ENCODE data around the gene XKR8. TPM values are rescaled to one million over a fixed set of nuclear protein-coding genes. Genes with fewer than 3 reads are reported as not detected.

Gene XKR8
- total and polyA plus RNA-seq, 2 of the 13 experiments (the other 11 are each of a cell fraction or from before 2014, with no cell fraction given) = 5.4 to 6.3 TPM

DNA sequence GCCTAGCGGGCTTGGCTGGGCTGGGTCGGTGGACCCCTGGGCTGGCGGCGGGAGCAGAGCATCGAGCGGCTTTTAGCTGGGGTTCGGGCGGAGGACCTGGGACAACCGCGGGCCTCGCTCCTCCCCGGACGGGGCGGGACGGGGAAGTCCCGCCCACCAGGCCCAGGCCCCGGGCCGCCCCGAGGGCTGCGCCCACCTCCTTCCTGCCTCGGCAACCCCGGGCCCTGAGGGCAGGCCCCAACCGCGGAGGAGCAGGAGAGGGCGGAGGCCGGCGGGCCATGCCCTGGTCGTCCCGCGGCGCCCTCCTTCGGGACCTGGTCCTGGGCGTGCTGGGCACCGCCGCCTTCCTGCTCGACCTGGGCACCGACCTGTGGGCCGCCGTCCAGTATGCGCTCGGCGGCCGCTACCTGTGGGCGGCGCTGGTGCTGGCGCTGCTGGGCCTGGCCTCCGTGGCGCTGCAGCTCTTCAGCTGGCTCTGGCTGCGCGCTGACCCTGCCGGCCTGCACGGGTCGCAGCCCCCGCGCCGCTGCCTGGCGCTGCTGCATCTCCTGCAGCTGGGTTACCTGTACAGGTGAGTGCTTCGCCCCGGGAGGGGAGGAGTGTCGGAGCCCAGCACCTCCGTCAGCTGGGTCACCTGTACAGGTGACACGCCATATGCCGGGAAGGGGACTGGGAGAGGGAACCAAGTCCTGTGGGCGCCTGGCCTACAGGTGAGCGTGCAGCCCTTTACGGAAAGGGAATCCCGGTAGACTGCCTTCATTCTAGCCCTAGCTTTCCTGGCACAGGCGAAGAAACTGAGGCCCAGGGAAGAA lies at the start of gene XKR8 (continued):
- TF ChIP-seq, protein P1, sequence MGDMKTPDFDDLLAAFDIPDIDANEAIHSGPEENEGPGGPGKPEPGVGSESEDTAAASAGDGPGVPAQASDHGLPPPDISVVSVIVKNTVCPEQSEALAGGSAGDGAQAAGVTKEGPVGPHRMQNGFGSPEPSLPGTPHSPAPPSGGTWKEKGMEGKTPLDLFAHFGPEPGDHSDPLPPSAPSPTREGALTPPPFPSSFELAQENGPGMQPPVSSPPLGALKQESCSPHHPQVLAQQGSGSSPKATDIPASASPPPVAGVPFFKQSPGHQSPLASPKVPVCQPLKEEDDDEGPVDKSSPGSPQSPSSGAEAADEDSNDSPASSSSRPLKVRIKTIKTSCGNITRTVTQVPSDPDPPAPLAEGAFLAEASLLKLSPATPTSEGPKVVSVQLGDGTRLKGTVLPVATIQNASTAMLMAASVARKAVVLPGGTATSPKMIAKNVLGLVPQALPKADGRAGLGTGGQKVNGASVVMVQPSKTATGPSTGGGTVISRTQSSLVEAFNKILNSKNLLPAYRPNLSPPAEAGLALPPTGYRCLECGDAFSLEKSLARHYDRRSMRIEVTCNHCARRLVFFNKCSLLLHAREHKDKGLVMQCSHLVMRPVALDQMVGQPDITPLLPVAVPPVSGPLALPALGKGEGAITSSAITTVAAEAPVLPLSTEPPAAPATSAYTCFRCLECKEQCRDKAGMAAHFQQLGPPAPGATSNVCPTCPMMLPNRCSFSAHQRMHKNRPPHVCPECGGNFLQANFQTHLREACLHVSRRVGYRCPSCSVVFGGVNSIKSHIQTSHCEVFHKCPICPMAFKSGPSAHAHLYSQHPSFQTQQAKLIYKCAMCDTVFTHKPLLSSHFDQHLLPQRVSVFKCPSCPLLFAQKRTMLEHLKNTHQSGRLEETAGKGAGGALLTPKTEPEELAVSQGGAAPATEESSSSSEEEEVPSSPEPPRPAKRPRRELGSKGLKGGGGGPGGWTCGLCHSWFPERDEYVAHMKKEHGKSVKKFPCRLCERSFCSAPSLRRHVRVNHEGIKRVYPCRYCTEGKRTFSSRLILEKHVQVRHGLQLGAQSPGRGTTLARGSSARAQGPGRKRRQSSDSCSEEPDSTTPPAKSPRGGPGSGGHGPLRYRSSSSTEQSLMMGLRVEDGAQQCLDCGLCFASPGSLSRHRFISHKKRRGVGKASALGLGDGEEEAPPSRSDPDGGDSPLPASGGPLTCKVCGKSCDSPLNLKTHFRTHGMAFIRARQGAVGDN (CRISPR knock-in tag; IDR thresholded peaks at IDR 0.05) = peak; percentile 74
- TF ChIP-seq, protein P2, sequence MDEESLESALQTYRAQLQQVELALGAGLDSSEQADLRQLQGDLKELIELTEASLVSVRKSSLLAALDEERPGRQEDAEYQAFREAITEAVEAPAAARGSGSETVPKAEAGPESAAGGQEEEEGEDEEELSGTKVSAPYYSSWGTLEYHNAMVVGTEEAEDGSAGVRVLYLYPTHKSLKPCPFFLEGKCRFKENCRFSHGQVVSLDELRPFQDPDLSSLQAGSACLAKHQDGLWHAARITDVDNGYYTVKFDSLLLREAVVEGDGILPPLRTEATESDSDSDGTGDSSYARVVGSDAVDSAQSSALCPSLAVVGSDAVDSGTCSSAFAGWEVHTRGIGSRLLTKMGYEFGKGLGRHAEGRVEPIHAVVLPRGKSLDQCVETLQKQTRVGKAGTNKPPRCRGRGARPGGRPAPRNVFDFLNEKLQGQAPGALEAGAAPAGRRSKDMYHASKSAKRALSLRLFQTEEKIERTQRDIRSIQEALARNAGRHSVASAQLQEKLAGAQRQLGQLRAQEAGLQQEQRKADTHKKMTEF (CRISPR knock-in tag; IDR thresholded peaks at IDR 0.05) = peak; percentile 41; the same call in 1 of the 2 replicates
- TF ChIP-seq ZNF225 (CRISPR knock-in tag; IDR thresholded peaks at IDR 0.05) (no peak), ZFX (CRISPR knock-in tag; IDR thresholded peaks at IDR 0.05; ENCODE audit: low read depth) (peak; percentile 93), ZNF326 (CRISPR knock-in tag; IDR thresholded peaks at IDR 0.05; ENCODE audit: borderline replicate concordance) (no peak), ZNF589 (CRISPR knock-in tag; conservative IDR thresholded peaks at IDR 0.05) (0 out of 2 replicates have a peak, but pooled peaks have one; percentile 30), ZNF75D (CRISPR knock-in tag; IDR thresholded peaks at IDR 0.05; ENCODE audit: borderline replicate concordance) (no peak), GABPB1 (CRISPR knock-in tag; IDR thresholded peaks at IDR 0.05) (peak; percentile 66; the same call in 1 of the 2 replicates), NKX3-1 (CRISPR knock-in tag; IDR thresholded peaks at IDR 0.05) (no peak), ZNF883 (CRISPR knock-in tag; IDR thresholded peaks at IDR 0.05; ENCODE audit: not compliant biosample characterization) (no peak), ZNF777 (CRISPR knock-in tag; IDR thresholded peaks at IDR 0.05) (peak; percentile 99), AGO2 (optimal IDR thresholded peaks at IDR 0.05; ENCODE audit: low read depth, low read length) (no peak), SP4 (CRISPR knock-in tag; IDR thresholded peaks at IDR 0.05) (peak; percentile 61)
- TF ChIP-seq, protein P3, sequence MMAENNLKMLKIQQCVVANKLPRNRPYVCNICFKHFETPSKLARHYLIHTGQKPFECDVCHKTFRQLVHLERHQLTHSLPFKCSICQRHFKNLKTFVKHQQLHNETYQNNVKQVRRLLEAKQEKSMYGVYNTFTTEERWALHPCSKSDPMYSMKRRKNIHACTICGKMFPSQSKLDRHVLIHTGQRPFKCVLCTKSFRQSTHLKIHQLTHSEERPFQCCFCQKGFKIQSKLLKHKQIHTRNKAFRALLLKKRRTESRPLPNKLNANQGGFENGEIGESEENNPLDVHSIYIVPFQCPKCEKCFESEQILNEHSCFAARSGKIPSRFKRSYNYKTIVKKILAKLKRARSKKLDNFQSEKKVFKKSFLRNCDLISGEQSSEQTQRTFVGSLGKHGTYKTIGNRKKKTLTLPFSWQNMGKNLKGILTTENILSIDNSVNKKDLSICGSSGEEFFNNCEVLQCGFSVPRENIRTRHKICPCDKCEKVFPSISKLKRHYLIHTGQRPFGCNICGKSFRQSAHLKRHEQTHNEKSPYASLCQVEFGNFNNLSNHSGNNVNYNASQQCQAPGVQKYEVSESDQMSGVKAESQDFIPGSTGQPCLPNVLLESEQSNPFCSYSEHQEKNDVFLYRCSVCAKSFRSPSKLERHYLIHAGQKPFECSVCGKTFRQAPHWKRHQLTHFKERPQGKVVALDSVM (CRISPR knock-in tag; IDR thresholded peaks at IDR 0.05) = peak; percentile 33; the same call in 1 of the 2 replicates
- TF ChIP-seq, protein P4, sequence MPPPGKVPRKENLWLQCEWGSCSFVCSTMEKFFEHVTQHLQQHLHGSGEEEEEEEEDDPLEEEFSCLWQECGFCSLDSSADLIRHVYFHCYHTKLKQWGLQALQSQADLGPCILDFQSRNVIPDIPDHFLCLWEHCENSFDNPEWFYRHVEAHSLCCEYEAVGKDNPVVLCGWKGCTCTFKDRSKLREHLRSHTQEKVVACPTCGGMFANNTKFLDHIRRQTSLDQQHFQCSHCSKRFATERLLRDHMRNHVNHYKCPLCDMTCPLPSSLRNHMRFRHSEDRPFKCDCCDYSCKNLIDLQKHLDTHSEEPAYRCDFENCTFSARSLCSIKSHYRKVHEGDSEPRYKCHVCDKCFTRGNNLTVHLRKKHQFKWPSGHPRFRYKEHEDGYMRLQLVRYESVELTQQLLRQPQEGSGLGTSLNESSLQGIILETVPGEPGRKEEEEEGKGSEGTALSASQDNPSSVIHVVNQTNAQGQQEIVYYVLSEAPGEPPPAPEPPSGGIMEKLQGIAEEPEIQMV (CRISPR knock-in tag; IDR thresholded peaks at IDR 0.05; ENCODE audit: low read depth) = no peak
- TF ChIP-seq, protein P5, sequence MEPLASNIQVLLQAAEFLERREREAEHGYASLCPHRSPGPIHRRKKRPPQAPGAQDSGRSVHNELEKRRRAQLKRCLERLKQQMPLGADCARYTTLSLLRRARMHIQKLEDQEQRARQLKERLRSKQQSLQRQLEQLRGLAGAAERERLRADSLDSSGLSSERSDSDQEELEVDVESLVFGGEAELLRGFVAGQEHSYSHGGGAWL (CRISPR knock-in tag; IDR thresholded peaks at IDR 0.05) = peak; percentile 28; the same call in 1 of the 2 replicates

All from HepG2 (cell line).